HG03378 (cell line): ENCODE data around the gene FAM156A.
"Not testable (repeated sequence)": the region's sequence is repeated elsewhere in the genome, so short reads cannot be mapped to it uniquely, and the experiment has no call there.

Experiments
- ATAC-seq: cut with Tn5 transposase; IDR thresholded peaks from one replicate; pipeline ENCODE4 v1.9.1; 2021; ENCODE audit warnings: mild to moderate bottlenecking, moderate library complexity; ENCODE audit not compliant: unreplicated experiment

FAM156A gene, protein sequence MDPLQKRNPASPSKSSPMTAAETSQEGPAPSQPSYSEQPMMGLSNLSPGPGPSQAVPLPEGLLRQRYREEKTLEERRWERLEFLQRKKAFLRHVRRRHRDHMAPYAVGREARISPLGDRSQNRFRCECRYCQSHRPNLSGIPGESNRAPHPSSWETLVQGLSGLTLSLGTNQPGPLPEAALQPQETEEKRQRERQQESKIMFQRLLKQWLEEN

DNA sequence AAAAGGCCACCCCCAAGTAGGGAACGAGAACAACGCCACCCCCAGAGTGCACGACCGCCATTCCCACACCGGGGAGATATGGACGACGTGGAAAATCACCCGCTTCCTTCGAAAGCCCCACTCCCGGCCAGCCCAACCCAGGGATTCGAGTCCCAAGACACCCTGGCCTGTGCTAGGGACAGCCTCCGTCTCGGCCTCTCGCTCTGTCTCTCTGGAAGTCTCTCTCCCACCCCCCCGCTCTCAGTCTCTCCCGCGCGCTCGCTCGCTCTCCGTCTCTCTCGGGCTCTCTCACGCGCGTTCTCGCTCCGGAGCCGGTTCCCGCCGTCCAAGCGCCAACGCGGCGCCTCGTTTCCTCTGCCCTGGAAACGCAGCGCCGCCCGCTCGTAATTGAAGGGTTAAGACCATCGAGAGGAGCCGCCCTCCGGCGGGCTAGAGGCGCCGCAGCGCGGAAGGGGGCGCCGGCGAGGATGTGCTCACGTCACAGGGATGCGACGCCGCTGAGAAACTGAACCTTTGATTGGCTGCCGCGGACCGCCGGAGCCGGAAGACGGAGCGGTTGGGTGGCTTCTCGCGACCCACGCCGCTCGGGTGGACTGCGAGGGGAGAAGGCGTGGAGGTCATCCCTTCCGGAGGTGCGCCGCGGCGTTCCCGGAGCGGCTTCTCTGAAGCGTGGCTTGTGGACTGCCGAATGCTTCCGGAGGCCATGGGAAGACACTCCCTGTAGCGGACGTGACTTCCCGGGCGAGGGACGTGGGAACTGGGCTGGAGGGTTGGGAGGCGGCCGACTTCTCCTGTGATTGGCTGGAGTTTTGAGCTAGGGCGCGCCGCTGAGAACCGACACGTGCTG is at the start of gene FAM156A:
FAM156A (minus strand) TSS at position 406 of the 847 bp plus-strand sequence. CDS start 9,930 bp downstream, outside the sequence.
- peak; percentile 76 for ATAC-seq

DNA sequence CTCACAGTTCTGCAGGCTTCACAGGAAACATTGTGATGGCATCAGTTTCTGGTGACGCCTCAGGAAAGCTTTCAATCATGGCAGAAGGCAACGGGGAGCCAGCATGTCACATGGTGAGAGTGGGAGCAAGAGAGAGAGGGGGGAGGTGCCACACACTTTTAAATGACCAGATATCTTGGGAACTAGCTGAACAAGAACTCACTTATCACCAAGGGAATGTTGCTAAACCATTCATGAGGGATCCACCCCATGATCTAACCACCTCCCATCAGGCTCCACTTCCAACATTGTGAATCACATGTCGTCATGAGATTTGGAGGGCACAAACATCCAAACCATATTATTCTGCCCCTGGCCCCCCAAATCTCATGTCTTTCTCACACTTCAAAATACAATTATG is 47.0 kb upstream of the FAM156A start:
- no peak for ATAC-seq

DNA sequence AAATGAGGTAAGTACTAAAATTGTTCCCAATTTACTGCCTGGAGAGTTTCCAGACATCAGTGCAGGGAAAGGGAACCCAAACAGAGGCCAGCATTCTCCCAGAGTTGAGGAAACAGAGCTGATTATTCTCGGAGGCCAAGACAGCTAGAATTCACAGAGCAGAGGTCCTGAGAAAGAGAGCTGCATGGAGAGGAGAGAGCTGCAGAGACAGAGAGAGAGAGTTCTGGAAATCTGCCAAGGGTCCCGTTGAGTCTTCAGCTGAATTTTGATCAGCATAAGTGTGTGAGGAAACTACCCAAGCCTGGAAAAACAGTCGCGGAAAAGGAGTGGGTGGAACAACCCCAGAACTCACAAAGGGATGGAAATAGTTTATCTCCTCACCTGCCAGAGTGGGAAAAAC is 46.5 kb upstream of the FAM156A start:
- no peak for ATAC-seq

DNA sequence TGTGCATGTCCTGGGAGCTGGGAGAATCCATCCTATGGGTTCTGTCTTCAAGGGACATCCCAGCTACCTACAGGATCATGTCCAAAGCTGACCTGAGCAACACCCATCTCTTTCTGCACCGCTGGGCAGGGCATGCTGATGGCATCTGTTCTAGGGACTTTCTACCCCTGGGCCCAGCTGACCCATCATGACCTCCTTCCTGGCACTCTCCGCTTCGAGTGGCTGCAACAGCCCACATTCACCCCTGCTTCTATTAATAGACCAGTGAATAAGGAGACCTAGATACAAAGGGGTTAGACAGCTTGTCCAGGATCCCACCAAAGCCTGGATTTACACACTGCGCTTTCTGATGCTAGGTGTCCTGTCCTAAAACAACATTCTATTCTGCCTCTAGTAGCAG is 45.7 kb upstream of the FAM156A start:
- no peak for ATAC-seq

DNA sequence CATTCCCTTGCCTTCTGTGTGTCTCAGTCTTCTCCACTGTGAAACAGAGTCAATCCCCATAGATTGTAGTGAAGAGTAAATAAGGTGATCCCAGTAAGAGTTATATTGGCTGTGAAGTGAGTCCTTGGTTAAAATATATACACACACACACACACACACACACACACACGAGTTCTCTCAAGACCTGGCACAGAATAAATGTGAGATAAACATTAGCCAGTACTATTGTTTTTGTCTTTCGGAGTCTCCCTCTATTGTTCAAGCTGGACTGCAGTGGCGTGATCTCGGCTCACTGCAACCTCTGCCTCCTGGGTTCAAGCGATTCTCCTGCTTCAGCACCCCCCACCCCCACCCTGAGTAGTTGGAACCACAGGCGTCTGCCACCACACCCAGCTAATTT is 44.8 kb upstream of the FAM156A start:
- ATAC-seq, result no peak

DNA sequence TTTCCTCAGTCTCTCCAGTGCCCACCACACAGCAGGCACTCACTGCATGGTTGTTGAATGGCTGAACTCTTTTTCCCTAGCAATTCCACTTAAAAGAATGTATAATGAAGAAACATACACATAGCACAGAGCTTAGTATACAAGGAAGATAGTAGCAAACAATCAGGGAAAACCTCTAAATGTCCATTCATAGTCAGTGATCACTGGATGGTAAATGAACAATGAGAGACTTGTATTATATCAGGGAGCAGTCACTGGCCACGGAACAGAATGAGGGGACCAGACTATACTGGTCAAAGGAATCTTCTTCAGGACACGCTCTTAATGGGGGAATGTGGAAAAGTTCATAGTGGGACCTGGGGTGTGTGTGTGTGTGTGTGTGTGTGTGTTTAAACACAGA is 43.6 kb upstream of the FAM156A start:
- ATAC-seq, result no peak

DNA sequence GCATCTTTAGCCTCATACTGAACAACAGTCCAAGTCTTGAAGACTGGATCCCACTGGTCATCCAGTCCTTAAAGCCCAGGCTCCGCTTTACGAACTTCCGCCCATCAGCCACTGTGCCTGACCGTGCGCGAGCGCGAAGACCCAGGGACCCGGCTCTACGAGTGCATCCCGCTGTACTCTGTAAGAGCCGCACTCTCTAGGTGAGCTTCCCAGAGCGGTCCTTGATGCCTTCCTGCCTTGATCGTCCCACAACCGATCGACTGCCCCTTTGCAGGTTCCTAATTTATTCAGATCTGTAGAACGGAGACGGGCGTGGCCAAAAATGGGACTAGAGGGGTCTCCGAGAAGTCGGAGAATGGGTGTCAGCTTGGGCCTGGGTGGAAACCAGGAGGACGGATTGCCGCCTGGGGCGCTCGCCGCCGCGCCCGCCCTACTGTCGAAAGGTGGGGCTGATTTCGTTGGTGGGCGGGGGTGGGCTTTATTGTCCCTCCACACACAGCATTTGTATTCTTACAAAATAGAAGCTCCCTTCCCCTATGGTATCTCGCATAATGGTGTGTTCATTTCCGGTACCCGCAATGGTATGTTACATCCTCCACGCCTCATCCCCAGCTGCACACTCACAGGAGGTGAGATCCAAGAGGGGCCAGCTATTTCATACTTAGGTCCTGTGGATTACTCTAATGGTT is 42.3 kb upstream of the FAM156A start:
- ATAC-seq, result no peak

DNA sequence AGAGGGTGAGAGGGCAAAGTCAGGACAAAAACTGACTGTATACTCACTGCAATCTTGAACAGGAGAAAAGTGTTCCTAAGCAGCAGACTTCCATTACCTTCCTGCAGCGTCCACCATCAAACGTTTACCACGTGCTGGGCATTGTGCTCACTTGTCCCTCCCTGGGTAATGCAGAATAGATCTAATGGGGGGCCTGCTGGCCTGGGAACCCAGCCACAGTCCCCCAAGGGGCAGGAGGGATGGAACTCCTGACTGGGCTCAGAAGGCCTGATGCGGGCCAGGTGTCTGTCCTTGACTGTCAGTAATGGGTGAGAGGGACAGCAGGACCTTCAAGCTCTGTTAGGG is 37.6 kb upstream of the FAM156A start:
- no peak for ATAC-seq

DNA sequence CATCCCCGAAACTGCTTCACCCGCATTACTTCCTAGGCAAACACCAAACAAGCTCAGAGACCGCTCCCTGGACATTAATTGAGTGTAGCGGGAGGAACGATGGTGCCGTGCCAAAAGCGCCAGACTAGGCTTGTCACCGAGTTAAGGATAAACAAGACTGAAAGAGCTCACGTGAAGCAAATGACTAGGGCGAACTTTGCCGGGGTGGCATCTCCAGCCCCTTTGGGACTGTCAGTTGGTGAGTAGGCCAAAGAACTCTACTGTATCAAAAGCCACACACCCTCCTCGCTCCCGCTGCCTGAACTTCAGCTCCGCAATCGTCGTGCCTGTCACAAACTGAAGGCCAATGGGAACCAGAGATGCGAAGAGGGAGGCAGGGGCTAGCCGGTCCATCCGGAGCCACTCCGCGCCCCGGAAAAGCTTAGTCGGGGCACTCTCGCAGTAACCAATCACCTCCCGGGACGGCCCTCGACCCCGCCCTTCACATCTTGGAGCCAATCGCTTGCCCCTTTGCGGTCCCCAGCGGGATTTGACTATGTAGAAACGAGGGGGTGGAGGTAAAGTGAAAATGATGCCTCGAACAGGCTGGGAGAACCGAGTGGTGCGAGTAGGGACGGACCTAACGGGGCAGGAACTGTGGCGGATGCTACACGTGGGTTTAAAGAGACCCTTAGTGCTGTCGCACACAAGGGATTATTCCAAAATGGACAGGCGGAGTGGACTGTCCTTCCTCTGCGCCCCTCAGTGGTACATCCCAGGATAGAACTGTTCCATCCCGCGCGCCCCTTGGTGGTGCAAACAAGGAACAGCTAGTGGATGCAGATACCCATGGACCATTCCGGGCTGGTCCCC is 37.0 kb upstream of the FAM156A start:
- peak; percentile 92 for ATAC-seq

DNA sequence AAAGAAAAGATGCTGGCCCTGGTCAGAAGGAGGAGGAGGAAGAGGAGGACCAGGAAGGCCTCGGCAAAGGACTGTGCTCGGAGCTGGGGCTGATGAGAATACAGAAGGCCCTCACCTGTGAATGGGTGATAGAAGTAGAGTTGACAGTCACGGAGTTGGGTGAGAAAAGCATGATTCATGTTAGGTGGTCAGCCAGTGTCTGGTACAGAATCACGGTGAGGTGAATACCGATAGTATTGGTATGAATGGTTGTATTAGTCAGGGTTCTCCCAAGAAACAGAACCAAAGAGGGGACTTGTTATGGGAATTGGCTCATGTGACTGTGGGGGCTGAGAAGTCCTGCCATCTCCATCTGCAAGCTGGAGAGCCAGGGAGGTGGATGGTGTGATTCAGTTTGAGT is 32.5 kb upstream of the FAM156A start:
- no peak for ATAC-seq

DNA sequence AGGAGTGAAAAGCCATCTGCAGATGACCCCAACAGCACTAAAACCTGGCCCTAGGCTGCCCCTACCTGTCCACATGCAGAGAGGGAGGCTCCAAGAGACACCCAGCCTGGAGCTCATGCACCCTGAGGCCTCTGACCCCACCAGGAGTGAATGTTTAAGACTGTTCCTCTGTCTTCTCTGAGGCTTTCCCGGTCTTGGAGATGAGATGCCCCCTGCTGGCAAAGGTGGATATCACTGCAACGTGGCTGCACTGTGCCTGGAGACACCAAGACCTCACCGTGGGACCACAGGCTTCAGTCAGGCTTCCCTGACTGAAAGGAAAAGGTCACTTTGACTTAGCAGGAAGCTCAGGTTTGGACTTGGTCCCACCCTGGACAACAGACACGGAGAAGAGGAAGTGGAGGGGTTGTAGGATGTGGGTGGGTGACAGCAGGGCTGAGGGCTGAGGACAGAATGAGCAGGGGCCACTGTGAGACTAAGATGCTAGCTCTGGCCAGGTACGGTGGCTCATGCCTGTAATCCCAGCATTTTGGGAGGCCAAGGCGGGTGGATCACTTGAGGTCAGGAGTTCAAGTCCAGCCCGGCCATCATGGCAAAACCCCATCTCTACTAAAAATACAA is 31.8 kb upstream of the FAM156A start:
- peak; percentile 82 for ATAC-seq

DNA sequence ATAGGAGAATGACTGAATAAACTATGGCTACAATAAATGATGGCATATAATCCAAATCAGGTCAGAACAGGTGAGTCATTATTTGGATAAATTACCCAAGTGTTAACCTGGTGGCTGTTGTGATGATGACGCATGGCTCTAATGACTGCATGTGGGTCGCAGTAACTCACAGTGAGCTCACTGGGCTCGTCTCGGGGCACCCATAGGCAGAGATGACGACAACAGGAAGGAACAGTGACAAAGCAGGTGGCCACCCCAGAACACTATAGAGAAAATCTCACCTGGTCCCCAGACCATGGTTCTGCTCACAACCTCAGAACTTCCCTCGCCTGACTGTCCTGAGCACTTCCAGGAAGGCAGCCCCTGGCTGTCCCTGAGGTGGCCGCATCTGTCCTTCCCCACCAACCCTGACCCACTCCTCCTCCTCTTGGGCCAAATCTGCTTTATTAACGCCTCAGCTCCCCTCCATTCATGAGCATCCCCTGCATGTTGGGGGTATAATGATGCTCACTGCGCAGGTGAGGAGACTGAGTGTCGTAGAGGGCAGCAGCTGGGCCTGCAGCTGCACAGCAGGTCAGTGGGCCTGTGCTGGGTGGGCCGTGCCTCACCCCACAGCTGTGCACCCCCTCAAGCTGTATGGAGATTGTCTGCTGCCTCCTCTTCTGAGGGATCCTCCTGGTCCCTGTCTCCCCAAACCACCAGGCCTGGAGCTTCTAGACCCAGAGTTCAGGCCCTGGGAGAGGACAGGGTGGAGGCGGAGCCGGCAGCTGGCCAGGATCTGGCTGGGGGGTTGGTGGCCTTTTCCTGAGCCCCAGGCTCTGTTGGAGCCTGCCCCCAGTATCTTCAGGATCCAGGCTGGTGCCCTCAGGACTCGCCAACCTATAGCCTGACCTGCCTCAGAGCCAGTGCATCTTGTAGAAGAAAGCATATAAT is 30.9 kb upstream of the FAM156A start:
- no peak for ATAC-seq

DNA sequence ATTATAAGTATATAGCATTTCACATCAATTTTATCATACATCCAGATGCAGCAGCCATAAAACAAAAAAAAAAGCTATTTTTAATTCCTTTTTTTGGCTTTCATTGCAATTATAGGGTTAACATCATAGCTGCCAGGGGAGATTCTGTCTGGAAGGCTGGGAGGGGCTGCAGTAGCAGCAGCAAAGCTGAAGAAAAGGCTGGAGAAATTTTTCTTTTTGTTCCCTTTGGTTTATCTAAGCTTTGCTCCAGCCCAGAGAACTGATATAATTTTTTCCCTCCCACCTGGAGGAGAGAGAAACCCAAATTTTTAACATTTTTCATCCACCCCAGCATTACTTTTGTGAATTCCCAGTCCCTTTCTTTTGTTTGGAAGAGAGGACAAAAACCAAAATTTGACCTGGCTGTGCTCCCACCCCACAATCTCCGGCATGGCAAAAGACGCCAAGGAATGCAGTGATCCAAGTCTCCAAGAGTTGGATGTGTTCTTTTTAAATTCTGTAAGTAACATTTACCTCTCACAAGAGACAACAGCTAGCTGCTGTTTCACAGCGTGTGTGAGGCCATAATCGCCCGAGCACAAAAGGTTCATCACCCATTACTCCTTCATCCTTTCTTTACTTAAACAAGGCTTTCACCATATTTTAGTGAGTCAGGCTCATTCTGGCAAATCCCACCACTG is 25.1 kb upstream of the FAM156A start:
- ATAC-seq, result no peak

DNA sequence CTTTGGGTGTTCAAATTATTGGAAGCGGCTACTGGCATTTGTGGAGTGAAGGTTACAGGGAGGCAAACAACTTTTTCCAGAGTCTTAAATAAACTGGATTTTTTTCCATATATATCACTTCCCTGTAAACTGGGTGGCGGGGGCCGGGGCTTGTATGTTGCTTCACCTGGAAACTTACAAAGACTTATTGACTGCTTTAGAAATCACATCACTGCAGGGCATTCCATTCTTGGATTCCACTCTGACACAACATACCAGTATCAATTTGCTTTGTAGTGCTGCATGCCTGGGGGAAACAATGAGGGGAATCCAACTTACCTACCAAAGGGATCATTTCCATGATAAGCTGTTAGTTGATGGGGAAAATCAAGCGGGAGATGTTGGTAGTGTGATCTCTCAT is 21.7 kb upstream of the FAM156A start:
- ATAC-seq, result no peak

DNA sequence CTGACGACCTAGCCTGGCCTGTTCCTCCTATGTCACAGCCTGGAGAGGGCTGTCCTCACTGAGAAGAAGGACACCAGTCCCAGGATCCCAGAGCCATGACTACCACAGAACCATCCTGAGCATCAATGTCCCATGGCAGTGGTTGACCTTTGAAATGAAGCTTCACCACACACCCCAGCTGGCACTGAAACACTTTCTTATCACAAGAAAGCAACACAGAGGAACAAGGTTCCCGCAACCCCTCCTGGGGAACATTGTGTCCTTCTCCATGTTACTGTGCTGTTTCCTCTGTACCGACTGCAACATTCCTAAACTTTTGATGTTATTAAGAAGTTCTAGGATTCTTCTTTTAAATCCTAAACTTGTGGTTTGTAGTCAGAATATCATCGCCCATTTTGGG is 21.2 kb upstream of the FAM156A start:
- no peak for ATAC-seq

DNA sequence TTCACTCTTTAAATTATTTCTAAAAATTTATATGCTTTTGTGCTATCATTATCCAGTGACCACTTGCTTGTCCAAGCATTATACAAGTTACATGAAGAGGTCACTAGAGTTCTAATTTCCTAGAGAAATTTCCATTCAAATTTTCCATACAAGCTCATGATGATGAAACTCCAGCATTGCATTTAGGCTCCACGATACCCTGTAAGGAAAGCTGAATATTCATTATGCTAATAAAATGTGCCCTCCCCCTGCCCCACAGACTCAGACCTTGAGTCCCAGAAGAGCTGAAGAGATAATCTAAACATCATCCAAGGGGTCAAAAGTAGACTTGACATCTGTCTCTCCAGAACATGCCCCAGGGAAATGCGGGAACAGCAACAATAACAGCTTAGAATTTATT is 19.6 kb upstream of the FAM156A start:
- no peak for ATAC-seq

DNA sequence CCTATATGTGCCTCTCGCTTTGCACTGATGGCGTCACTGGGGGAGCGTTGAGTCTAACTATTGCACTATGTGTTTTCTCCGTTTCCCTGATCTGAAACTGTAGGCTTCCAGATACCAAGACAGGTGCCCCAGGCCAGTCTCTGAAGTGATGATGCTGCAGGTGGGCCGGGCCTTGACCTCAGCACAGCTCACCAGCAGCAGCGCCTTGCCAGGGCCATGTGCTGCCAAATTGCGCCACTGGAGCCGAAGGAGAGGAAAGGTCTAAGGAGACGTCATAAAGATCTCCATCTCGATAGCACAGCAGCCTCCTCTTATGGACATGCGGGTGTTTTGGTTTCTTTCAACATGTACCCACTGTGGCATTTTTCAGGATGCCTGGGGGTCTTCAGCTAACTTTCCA is 17.3 kb upstream of the FAM156A start:
- not testable (repeated sequence) for ATAC-seq

DNA sequence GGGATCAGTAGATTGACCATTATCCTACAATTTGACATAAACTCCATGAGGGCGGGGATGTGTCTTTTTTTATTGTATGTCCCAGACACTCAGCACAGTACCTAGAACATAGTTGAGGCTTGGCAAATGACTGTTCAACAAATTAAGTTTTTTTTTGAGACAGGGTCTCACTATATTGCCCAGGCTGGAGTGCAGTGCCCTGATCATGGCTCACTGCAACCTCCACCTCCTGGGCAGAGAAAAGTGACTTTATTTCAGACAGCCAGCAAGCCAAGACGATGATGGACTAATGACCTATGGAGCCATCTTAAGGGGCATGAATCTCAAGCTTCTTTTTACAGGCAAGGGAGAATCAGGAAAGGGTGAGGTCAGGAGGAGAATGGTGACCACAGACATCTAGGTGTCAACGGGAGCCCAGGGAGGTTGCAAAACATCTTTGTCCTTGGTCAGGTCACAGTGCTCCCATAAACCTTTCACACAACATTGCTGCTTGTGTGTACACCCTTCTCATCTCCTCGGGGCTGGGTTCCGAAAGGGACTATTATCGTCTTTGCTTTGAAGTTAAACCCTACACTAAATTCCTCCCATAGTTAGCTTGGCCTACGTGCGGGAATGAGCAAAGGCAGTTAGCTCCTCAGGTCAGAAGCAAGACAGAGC is 16.1 kb upstream of the FAM156A start:
- not testable (repeated sequence) for ATAC-seq
